PC-9 (cell line): ENCODE measurements around the gene ACSL5. TPM values are rescaled to one million over a fixed set of nuclear protein-coding genes. Genes with fewer than 3 reads are reported as not detected.

ENCODE experiments used
- BruUV-seq: library from RNA; stranded (reverse); fragments of 400-500 nt; replicated peaks from 2 replicates; lab custom pipeline; 2021; lab: Mats Ljungman, UMichigan
- CTCF ChIA-PET: fragments of 300-600 bp; sonication (Branson Sonifier 250); formaldehyde crosslinking; loops from one replicate; lab custom pipeline; 2022; ENCODE audit warnings: antibody characterized with exemption; lab: Charles Lee
- POLR2A ChIA-PET: fragments of 300-600 bp; sonication (Branson Sonifier 250); formaldehyde crosslinking; loops from one replicate; lab custom pipeline; 2022; ENCODE audit warnings: antibody characterized with exemption; ENCODE audit not compliant: unreplicated experiment; lab: Charles Lee
- DNase-seq, 2 experiments: peaks; one replicate each; pipeline versions ENCODE4 v3.0.0 to v3.0.0-alpha.2; 2015 to 2022; ENCODE audit warnings: mixed read lengths in 1 of 2
- H2AFZ ChIP-seq: fragments of 200-600 bp; sonication (generic); 2 replicates; pipeline ENCODE4 v1.8.1; 2017; ENCODE audit warnings: antibody characterized with exemption
- H3F3A ChIP-seq: fragments of 200-600 bp; sonication (generic); 2 replicates; pipeline ENCODE4 v1.8.1; 2017; ENCODE audit warnings: antibody characterized with exemption, mild to moderate bottlenecking, low read depth; ENCODE audit not compliant: insufficient read depth
- H3K27ac ChIP-seq: fragments of 200-600 bp; sonication (generic); 2 replicates; pipeline ENCODE4 v1.6.1; 2016; ENCODE audit warnings: mixed run types
- H3K27me3 ChIP-seq: fragments of 200-600 bp; sonication (generic); 2 replicates; pipeline ENCODE4 v1.6.1; 2016; ENCODE audit warnings: low read depth, mixed run types; ENCODE audit not compliant: insufficient read depth
- H3K36me3 ChIP-seq: fragments of 200-600 bp; sonication (generic); 2 replicates; pipeline ENCODE4 v1.6.1; 2016; ENCODE audit warnings: low read depth, mixed run types
- H3K4me1 ChIP-seq: fragments of 200-600 bp; sonication (generic); replicated peaks from 2 replicates; pipeline ENCODE4 v1.6.1; 2016; ENCODE audit warnings: mixed run types; ENCODE audit not compliant: insufficient read depth
- H3K4me2 ChIP-seq: fragments of 200-600 bp; sonication (generic); 2 replicates; pipeline ENCODE4 v1.6.1; 2017; ENCODE audit warnings: mixed run types
- H3K4me3 ChIP-seq: fragments of 200-600 bp; sonication (generic); 2 replicates; pipeline ENCODE4 v1.6.1; 2016; ENCODE audit warnings: mixed run types
- H3K79me2 ChIP-seq: fragments of 200-600 bp; sonication (generic); 2 replicates; pipeline ENCODE4 v1.6.1; 2017; ENCODE audit warnings: low read depth, mixed run types
- H3K9me2 ChIP-seq: fragments of 200-600 bp; sonication (generic); 2 replicates; pipeline ENCODE4 v1.8.1; 2017; ENCODE audit warnings: mild to moderate bottlenecking; ENCODE audit not compliant: insufficient read depth
- H3K9me3 ChIP-seq: fragments of 200-600 bp; sonication (generic); 2 replicates; pipeline ENCODE4 v1.8.1; 2016; ENCODE audit warnings: low read depth; ENCODE audit not compliant: insufficient read depth
- H4K20me1 ChIP-seq: fragments of 200-600 bp; sonication (generic); 2 replicates; pipeline ENCODE4 v1.8.1; 2017; ENCODE audit not compliant: insufficient read depth
- CTCF ChIP-seq: fragments of 200-600 bp; sonication (generic); conservative IDR thresholded peaks from 2 replicates; pipeline ENCODE4 v1.6.1; 2017; ENCODE audit warnings: mixed run types, antibody characterized with exemption, mild to moderate bottlenecking, moderate library complexity
- EZH2 ChIP-seq: fragments of 200-600 bp; sonication (generic); IDR thresholded peaks from 2 replicates; pipeline ENCODE4 v1.8.0; 2017; ENCODE audit warnings: antibody characterized with exemption, low read depth
- intact Hi-C: fragments of 100-400 bp; cut with micrococcal nuclease; formaldehyde crosslinking; loops from one replicate; pipeline ENCODE4 v1.10.0; 2022; ENCODE audit not compliant: unreplicated experiment
- total RNA-seq: library from RNA; stranded (reverse); gene quantifications from 2 replicates; pipeline ENCODE4 v1.2.3, GENCODE V29; 2021

Gene ACSL5
- total RNA-seq, 1 experiment from 2014 or later = 21.4 TPM

- H3K79me2 ChIP-seq = peaks cover 5% of the 10 kb centered on the region; the same call in 1 of the 2 replicates
- ChIA-PET POLR2A (no interaction called here), CTCF (no interaction called here)
- H2AFZ ChIP-seq = no peak overlapping the region
- no peak overlapping the region for H3K4me3 ChIP-seq
- intact Hi-C loops = no loop called here
- H3K4me1 ChIP-seq = no peaks in the 10 kb centered on the region
- H3K36me3 ChIP-seq = no peaks in the 10 kb centered on the region
- no peaks in the 10 kb centered on the region for H3K9me3 ChIP-seq
- H3F3A ChIP-seq = no peaks in the 10 kb centered on the region
- H3K9me2 ChIP-seq = no peaks in the 10 kb centered on the region
- H3K27me3 ChIP-seq = no peaks in the 10 kb centered on the region
- no TSS peak for BruUV-seq
- no peak overlapping the region for H3K4me2 ChIP-seq
- no peak overlapping the region for H3K27ac ChIP-seq
- TF ChIP-seq EZH2 = no peak
- no peak for TF ChIP-seq CTCF
- no peak for DNase-seq
- H4K20me1 ChIP-seq = no peaks in the 10 kb centered on the region
Observed at GRCh38 chr10:112454910-112455779, 81.2 kb downstream of the ACSL5 start.

- H3K27me3 ChIP-seq = no peaks in the 10 kb centered on the region
- no peaks in the 10 kb centered on the region for H3K36me3 ChIP-seq
- H3K4me1 ChIP-seq = no peaks in the 10 kb centered on the region
- H3K79me2 ChIP-seq = no peaks in the 10 kb centered on the region
- TF ChIP-seq EZH2 (no peak), CTCF (no peak)
- ChIA-PET CTCF (no interaction called here), POLR2A (no interaction called here)
- H3K4me3 ChIP-seq = no peak overlapping the region
- no peaks in the 10 kb centered on the region for H3K9me3 ChIP-seq
- BruUV-seq = no TSS peak
- no peak for DNase-seq
- intact Hi-C loops = no loop called here
- no peaks in the 10 kb centered on the region for H3K9me2 ChIP-seq
- H3K4me2 ChIP-seq = no peak overlapping the region
- no peak overlapping the region for H2AFZ ChIP-seq
- no peaks in the 10 kb centered on the region for H3F3A ChIP-seq
- no peaks in the 10 kb centered on the region for H4K20me1 ChIP-seq
- H3K27ac ChIP-seq = no peak overlapping the region
Observed at GRCh38 chr10:112456533-112456932, 82.6 kb downstream of the ACSL5 start.

GRCh38 chr10:112460366-112460765, 86.5 kb downstream of the ACSL5 start:
- POLR2A ChIA-PET = no interaction called here
- Histone ChIP-seq H3K36me3 (peaks cover 3% of the 10 kb centered on the region; the same call in 1 of the 2 replicates), H3K79me2 (no peaks in the 10 kb centered on the region), H3K4me3 (no peak overlapping the region), H4K20me1 (no peaks in the 10 kb centered on the region), H3K27me3 (no peaks in the 10 kb centered on the region), H2AFZ (no peak overlapping the region), H3K4me1 (no peaks in the 10 kb centered on the region), H3K9me2 (no peaks in the 10 kb centered on the region), H3K9me3 (no peaks in the 10 kb centered on the region), H3F3A (no peaks in the 10 kb centered on the region), H3K4me2 (no peak overlapping the region), H3K27ac (peak overlapping the region; percentile 60)
- DNase-seq = no peak
- no TSS peak for BruUV-seq
- TF ChIP-seq EZH2 (no peak), CTCF (no peak)
- intact Hi-C loops = no loop called here
- CTCF ChIA-PET = no interaction called here
